Activated T-cell treated with anti-CD3 and anti-CD28 coated beads, Interleukin-2, amount 50 U/mL, for 24 hours (primary cell): Measurements from ENCODE around the gene ETFA.

Experiments used
- DNase-seq: peaks from one replicate; pipeline ENCODE4 v3.0.0-alpha.2; 2020
- H3K27ac Mint-ChIP-seq: 2 replicates; pipeline ENCODE4 v1.8.0; 2020; ENCODE audit warnings: mild to moderate bottlenecking, mixed read lengths
- H3K27me3 Mint-ChIP-seq: 2 replicates; pipeline ENCODE4 v1.8.0; 2020; ENCODE audit warnings: mixed read lengths
- H3K36me3 Mint-ChIP-seq: 2 replicates; pipeline ENCODE4 v1.8.0; 2020; ENCODE audit warnings: low read depth, mixed read lengths
- H3K4me1 Mint-ChIP-seq: 2 replicates; pipeline ENCODE4 v1.8.0; 2020; ENCODE audit warnings: low read depth, mixed read lengths
- H3K4me3 Mint-ChIP-seq: 2 replicates; pipeline ENCODE4 v1.8.0; 2020; ENCODE audit warnings: mild to moderate bottlenecking, moderate library complexity, mixed read lengths
- H3K9me3 Mint-ChIP-seq: 2 replicates; pipeline ENCODE4 v1.8.0; 2020; ENCODE audit warnings: mixed read lengths

The ETFA gene

GRCh38 chr15:76311100-76311953 is at the start of gene ETFA:
ETFA (minus strand) TSS chr15:76311469; CDS start chr15:76311388, 81 bp downstream.
- Mint-ChIP-seq H3K36me3 (peaks cover 29% of the 10 kb centered on the region), H3K9me3 (no peaks in the 10 kb centered on the region), H3K4me3 (peak within 1 kb of the TSS; percentile 93), H3K27me3 (no peaks in the 10 kb centered on the region), H3K27ac (peak within 1 kb of the TSS; percentile 94), H3K4me1 (peaks cover 41% of the 10 kb centered on the region)
- peak; percentile 94 for DNase-seq

- DNase-seq: no peak
- Mint-ChIP-seq H3K4me3 (no peak overlapping the region), H3K4me1 (no peaks in the 10 kb centered on the region), H3K36me3 (peaks cover under 1% of the 10 kb centered on the region), H3K9me3 (no peaks in the 10 kb centered on the region), H3K27ac (no peak overlapping the region), H3K27me3 (no peaks in the 10 kb centered on the region)
Observed at GRCh38 chr15:76360416-76360815, 49.1 kb upstream of the ETFA start.

- Mint-ChIP-seq H3K27me3 (no peaks in the 10 kb centered on the region), H3K4me3 (no peak overlapping the region), H3K4me1 (no peaks in the 10 kb centered on the region), H3K36me3 (no peaks in the 10 kb centered on the region), H3K27ac (no peak overlapping the region), H3K9me3 (no peaks in the 10 kb centered on the region)
- no peak for DNase-seq
Observed at GRCh38 chr15:76359152-76359551, 47.9 kb upstream of the ETFA start.

- Mint-ChIP-seq H3K36me3 (no peaks in the 10 kb centered on the region), H3K4me1 (no peaks in the 10 kb centered on the region), H3K27me3 (no peaks in the 10 kb centered on the region), H3K27ac (no peak overlapping the region), H3K4me3 (no peak overlapping the region), H3K9me3 (no peaks in the 10 kb centered on the region)
- DNase-seq: no peak
Observed at GRCh38 chr15:76358453-76358852, 47.2 kb upstream of the ETFA start.

- Mint-ChIP-seq H3K9me3 (no peaks in the 10 kb centered on the region), H3K4me3 (no peak overlapping the region), H3K27me3 (peaks cover 4% of the 10 kb centered on the region), H3K27ac (no peak overlapping the region), H3K36me3 (peaks cover 4% of the 10 kb centered on the region), H3K4me1 (no peaks in the 10 kb centered on the region)
- DNase-seq: no peak
Observed at GRCh38 chr15:76354823-76355440, 43.7 kb upstream of the ETFA start.

- Mint-ChIP-seq H3K27ac (no peak overlapping the region), H3K36me3 (peaks cover 7% of the 10 kb centered on the region), H3K4me3 (no peak overlapping the region), H3K4me1 (no peaks in the 10 kb centered on the region), H3K27me3 (peaks cover 9% of the 10 kb centered on the region), H3K9me3 (no peaks in the 10 kb centered on the region)
- no peak for DNase-seq
Observed at GRCh38 chr15:76353903-76354302, 42.6 kb upstream of the ETFA start.

GRCh38 chr15:76353023-76353577 is 41.8 kb upstream of the ETFA start:
- Mint-ChIP-seq H3K4me3 (no peak overlapping the region), H3K4me1 (no peaks in the 10 kb centered on the region), H3K27ac (no peak overlapping the region), H3K36me3 (peaks cover 10% of the 10 kb centered on the region), H3K9me3 (no peaks in the 10 kb centered on the region), H3K27me3 (peaks cover 17% of the 10 kb centered on the region)
- no peak for DNase-seq

- DNase-seq: no peak
- no peak overlapping the region for H3K27ac Mint-ChIP-seq
- H3K9me3 Mint-ChIP-seq: no peaks in the 10 kb centered on the region
- H3K4me1 Mint-ChIP-seq: peaks cover 11% of the 10 kb centered on the region
- peaks cover 44% of the 10 kb centered on the region for H3K27me3 Mint-ChIP-seq
- H3K4me3 Mint-ChIP-seq: no peak overlapping the region
- H3K36me3 Mint-ChIP-seq: peaks cover 16% of the 10 kb centered on the region
Observed at GRCh38 chr15:76349301-76350070, 38.2 kb upstream of the ETFA start.

- H3K4me3 Mint-ChIP-seq: no peak overlapping the region
- H3K27me3 Mint-ChIP-seq: peaks cover 61% of the 10 kb centered on the region
- no peak overlapping the region for H3K27ac Mint-ChIP-seq
- H3K36me3 Mint-ChIP-seq: peaks cover 16% of the 10 kb centered on the region
- peaks cover 15% of the 10 kb centered on the region for H3K4me1 Mint-ChIP-seq
- no peaks in the 10 kb centered on the region for H3K9me3 Mint-ChIP-seq
- no peak for DNase-seq
Observed at GRCh38 chr15:76347482-76348055, 36.3 kb upstream of the ETFA start.

GRCh38 chr15:76346669-76347481 is 35.6 kb upstream of the ETFA start:
- DNase-seq: no peak
- H3K4me1 Mint-ChIP-seq: peaks cover 19% of the 10 kb centered on the region
- H3K27ac Mint-ChIP-seq: no peak overlapping the region
- H3K9me3 Mint-ChIP-seq: no peaks in the 10 kb centered on the region
- H3K36me3 Mint-ChIP-seq: peaks cover 16% of the 10 kb centered on the region
- H3K4me3 Mint-ChIP-seq: no peak overlapping the region
- H3K27me3 Mint-ChIP-seq: peaks cover 66% of the 10 kb centered on the region

GRCh38 chr15:76345880-76346668 is 34.8 kb upstream of the ETFA start:
- Mint-ChIP-seq H3K27ac (no peak overlapping the region), H3K4me3 (peak overlapping the region; percentile 27), H3K4me1 (peaks cover 25% of the 10 kb centered on the region), H3K9me3 (no peaks in the 10 kb centered on the region), H3K36me3 (peaks cover 14% of the 10 kb centered on the region), H3K27me3 (peaks cover 73% of the 10 kb centered on the region)
- DNase-seq: peak; percentile 56

GRCh38 chr15:76345583-76345879 is 34.3 kb upstream of the ETFA start:
- Mint-ChIP-seq H3K27me3 (peaks cover 78% of the 10 kb centered on the region), H3K4me3 (peak overlapping the region; percentile 27), H3K9me3 (no peaks in the 10 kb centered on the region), H3K4me1 (peaks cover 31% of the 10 kb centered on the region), H3K27ac (no peak overlapping the region), H3K36me3 (peaks cover 14% of the 10 kb centered on the region)
- DNase-seq: no peak

- peak overlapping the region; percentile 27 for H3K4me3 Mint-ChIP-seq
- H3K4me1 Mint-ChIP-seq: peaks cover 36% of the 10 kb centered on the region
- H3K27me3 Mint-ChIP-seq: peaks cover 80% of the 10 kb centered on the region
- H3K36me3 Mint-ChIP-seq: peaks cover 14% of the 10 kb centered on the region
- H3K27ac Mint-ChIP-seq: no peak overlapping the region
- DNase-seq: no peak
- H3K9me3 Mint-ChIP-seq: no peaks in the 10 kb centered on the region
Observed at GRCh38 chr15:76344893-76345582, 33.8 kb upstream of the ETFA start.
